HG02938 (cell line): ENCODE measurements around the gene GDAP2.
"Not testable (repeated sequence)": the region's sequence is repeated elsewhere in the genome, so short reads cannot be mapped to it uniquely, and the experiment has no call there.

ENCODE experiments used
- ATAC-seq: cut with Tn5 transposase; IDR thresholded peaks from one replicate; pipeline ENCODE4 v1.9.1; 2021; ENCODE audit warnings: mild to moderate bottlenecking, moderate library complexity; ENCODE audit not compliant: unreplicated experiment

GDAP2 gene

GRCh38 chr1:117929343-117930172 is at the start of gene GDAP2, which contains the start of gene WDR3:
GDAP2 (minus strand) TSS chr1:117929621; CDS start chr1:117920357, 9,264 bp downstream.
WDR3 (plus strand) TSS chr1:117929739; CDS start chr1:117933320, 3,581 bp downstream.
- peak; percentile 94 for ATAC-seq

- ATAC-seq: no peak
Observed at GRCh38 chr1:117976381-117976780, 47.0 kb upstream of the GDAP2 start.

- no peak for ATAC-seq
Observed at GRCh38 chr1:117971777-117972176, 42.4 kb upstream of the GDAP2 start.

- ATAC-seq: no peak
Observed at GRCh38 chr1:117970252-117970651, 40.8 kb upstream of the GDAP2 start.

GRCh38 chr1:117967881-117968280 is 38.5 kb upstream of the GDAP2 start:
- no peak for ATAC-seq

- ATAC-seq: no peak
Observed at GRCh38 chr1:117967477-117967876, 38.1 kb upstream of the GDAP2 start.

GRCh38 chr1:117964290-117965038 is 35.0 kb upstream of the GDAP2 start:
- no peak for ATAC-seq

- no peak for ATAC-seq
Observed at GRCh38 chr1:117959364-117959763, 29.9 kb upstream of the GDAP2 start.

GRCh38 chr1:117952386-117952785 is 23.0 kb upstream of the GDAP2 start:
- ATAC-seq: no peak

- ATAC-seq: no peak
Observed at GRCh38 chr1:117942293-117942692, 12.9 kb upstream of the GDAP2 start.

GRCh38 chr1:117933769-117934168 is 4.3 kb upstream of the GDAP2 start:
- no peak for ATAC-seq

GRCh38 chr1:117932576-117932975 is 3.2 kb upstream of the GDAP2 start:
- no peak for ATAC-seq

GRCh38 chr1:117930484-117930883 is 1.1 kb upstream of the GDAP2 start:
- ATAC-seq: no peak

- ATAC-seq: peak; percentile 3
Observed at GRCh38 chr1:117930173-117930447, 689 bp upstream of the GDAP2 start.

- peak; percentile 34 for ATAC-seq
Observed at GRCh38 chr1:117928881-117929342, 509 bp downstream of the GDAP2 start.

- no peak for ATAC-seq
Observed at GRCh38 chr1:117925981-117926380, 3.4 kb downstream of the GDAP2 start.

GRCh38 chr1:117922717-117923116 is 6.7 kb downstream of the GDAP2 start:
- ATAC-seq: not testable (repeated sequence)

- ATAC-seq: no peak
Observed at GRCh38 chr1:117921991-117922390, 7.4 kb downstream of the GDAP2 start.

GRCh38 chr1:117919376-117919775 is 10.0 kb downstream of the GDAP2 start:
- no peak for ATAC-seq

- no peak for ATAC-seq
Observed at GRCh38 chr1:117911051-117911450, 18.4 kb downstream of the GDAP2 start.

GRCh38 chr1:117905019-117905418 is 24.4 kb downstream of the GDAP2 start:
- no peak for ATAC-seq

GRCh38 chr1:117904485-117904884 is 24.9 kb downstream of the GDAP2 start:
- no peak for ATAC-seq
